ENCODE data around the gene DDA1. TPM values are rescaled to one million over a fixed set of nuclear protein-coding genes. Genes with fewer than 3 reads are reported as not detected.

DDA1 gene
- total RNA-seq, 1 donor from 2014 or later, result 37.3 TPM

- Mint-ChIP-seq H3K27ac (no peak overlapping the region), H3K4me3 (no peak overlapping the region), H3K36me3 (no peaks in the 10 kb centered on the region), H3K27me3 (ENCODE audit: low read depth) (peaks cover 11% of the 10 kb centered on the region), H3K9me3 (no peaks in the 10 kb centered on the region), H3K4me1 (peaks cover 2% of the 10 kb centered on the region)
- TF ChIP-seq CTCF (IDR thresholded peaks at IDR 0.05; ENCODE audit: unreplicated experiment), result no peak
- DNase-seq (ENCODE audit: low spot score in 2 of 2, unreplicated experiment in 2 of 2), result no peak
These were observed 23.8 kb upstream of the DDA1 start for GRCh38 chr19:17285415-17286135.

GRCh38 chr19:17286263-17286662 is 23.1 kb upstream of the DDA1 start:
- H3K4me3 Mint-ChIP-seq, result no peak overlapping the region
- no peak overlapping the region for H3K27ac Mint-ChIP-seq
- H3K27me3 Mint-ChIP-seq (ENCODE audit: low read depth), result peaks cover 10% of the 10 kb centered on the region
- DNase-seq (ENCODE audit: low spot score in 2 of 2, unreplicated experiment in 2 of 2), result no peak
- no peak for TF ChIP-seq CTCF (IDR thresholded peaks at IDR 0.05; ENCODE audit: unreplicated experiment)
- H3K9me3 Mint-ChIP-seq, result no peaks in the 10 kb centered on the region
- H3K4me1 Mint-ChIP-seq, result peaks cover 2% of the 10 kb centered on the region
- no peaks in the 10 kb centered on the region for H3K36me3 Mint-ChIP-seq

GRCh38 chr19:17286752-17287151 is 22.6 kb upstream of the DDA1 start:
- Mint-ChIP-seq H3K27ac (no peak overlapping the region), H3K4me1 (peaks cover 2% of the 10 kb centered on the region), H3K4me3 (no peak overlapping the region), H3K36me3 (no peaks in the 10 kb centered on the region), H3K27me3 (ENCODE audit: low read depth) (peaks cover 6% of the 10 kb centered on the region), H3K9me3 (no peaks in the 10 kb centered on the region)
- no peak for DNase-seq (ENCODE audit: low spot score in 2 of 2, unreplicated experiment in 2 of 2)
- TF ChIP-seq CTCF (IDR thresholded peaks at IDR 0.05; ENCODE audit: unreplicated experiment), result no peak

GRCh38 chr19:17289489-17289888 is 19.9 kb upstream of the DDA1 start:
- Mint-ChIP-seq H3K4me3 (peak overlapping the region; percentile 40), H3K9me3 (no peaks in the 10 kb centered on the region), H3K4me1 (peaks cover 7% of the 10 kb centered on the region), H3K27ac (no peak overlapping the region), H3K27me3 (ENCODE audit: low read depth) (no peaks in the 10 kb centered on the region), H3K36me3 (peaks cover under 1% of the 10 kb centered on the region)
- DNase-seq (ENCODE audit: low spot score in 2 of 2, unreplicated experiment in 2 of 2), result peak; percentile 60 to 72
- no peak for TF ChIP-seq CTCF (IDR thresholded peaks at IDR 0.05; ENCODE audit: unreplicated experiment)

GRCh38 chr19:17292301-17293074 is 16.9 kb upstream of the DDA1 start:
- TF ChIP-seq CTCF (IDR thresholded peaks at IDR 0.05; ENCODE audit: unreplicated experiment), result no peak
- Mint-ChIP-seq H3K36me3 (peaks cover 7% of the 10 kb centered on the region), H3K4me1 (peaks cover 7% of the 10 kb centered on the region), H3K27ac (peak overlapping the region; percentile 90), H3K27me3 (ENCODE audit: low read depth) (no peaks in the 10 kb centered on the region), H3K9me3 (no peaks in the 10 kb centered on the region), H3K4me3 (peak overlapping the region; percentile 68)
- peak; percentile 71 to 87 for DNase-seq (ENCODE audit: low spot score in 2 of 2, unreplicated experiment in 2 of 2)

Measured in mesothelial cell of epicardium (in vitro differentiated cells).